ENCODE results near the gene LPCAT2.

DNA sequence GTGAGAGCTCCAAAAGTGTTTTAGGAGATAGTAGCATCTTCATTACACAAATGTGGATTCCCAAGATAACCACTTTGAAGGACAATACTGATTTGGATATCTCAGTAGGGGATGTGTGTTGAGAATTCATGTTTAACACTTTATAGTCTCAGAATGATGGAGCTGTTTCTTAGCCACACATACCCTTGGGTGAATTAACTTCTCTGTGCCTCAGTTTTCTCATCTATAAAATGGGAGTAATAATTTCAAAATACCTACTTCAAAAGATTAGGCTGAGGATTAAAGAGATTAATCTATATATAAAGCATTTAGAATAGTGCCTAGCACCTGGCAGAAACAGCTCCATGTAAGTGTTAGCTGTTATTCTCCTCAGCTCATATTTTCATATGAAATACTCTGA is 19.0 kb downstream of the LPCAT2 start:
- TF ChIP-seq POLR2AphosphoS5 (IDR thresholded peaks at IDR 0.05; ENCODE audit: low read depth, low read length) (no peak), POLR2A (IDR thresholded peaks at IDR 0.05; ENCODE audit: low read depth, low read length) (no peak)

Measured in GM12892 (cell line).